Measurements from ENCODE around the gene FUCA1.

FUCA1 gene

DNA sequence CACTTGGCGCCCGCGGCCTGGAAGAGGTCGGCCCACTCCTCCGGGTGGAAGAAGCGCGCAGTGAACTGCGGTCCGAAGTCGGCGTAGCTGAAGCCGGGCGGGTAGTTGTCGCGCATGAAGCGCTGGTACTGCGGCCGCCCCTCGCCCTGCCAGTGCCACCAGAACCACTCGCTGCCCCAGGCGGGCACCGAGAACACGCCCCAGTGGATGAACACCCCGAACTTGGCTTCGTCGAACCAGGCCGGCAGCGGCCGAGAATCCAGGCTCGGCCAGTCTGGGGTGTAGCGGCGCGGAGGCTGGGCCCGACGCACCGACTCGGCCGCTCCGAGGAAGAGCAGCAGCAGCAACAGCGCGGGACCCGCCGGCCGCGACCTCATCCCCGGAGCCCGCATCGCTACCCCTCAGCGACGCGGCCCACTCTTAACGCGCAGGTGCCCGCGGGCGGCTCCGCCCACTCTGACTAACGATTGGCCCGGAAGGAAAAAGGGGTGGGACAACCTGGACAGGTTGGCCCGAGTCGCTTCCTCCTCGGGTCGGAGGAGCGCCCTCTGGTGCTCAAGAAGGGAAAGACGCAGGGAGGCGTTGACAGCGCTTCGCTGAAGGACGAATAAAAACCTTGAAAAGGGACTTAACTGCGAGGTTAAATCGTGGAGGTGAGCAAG lies at the start of gene FUCA1:
Gene FUCA1, minus strand, starts transcription at position 396 of the 662 bp plus-strand sequence. Its CDS starts 4 bp downstream, at position 392.
- H3K27me3 Mint-ChIP-seq, result no peaks in the 10 kb centered on the region

DNA sequence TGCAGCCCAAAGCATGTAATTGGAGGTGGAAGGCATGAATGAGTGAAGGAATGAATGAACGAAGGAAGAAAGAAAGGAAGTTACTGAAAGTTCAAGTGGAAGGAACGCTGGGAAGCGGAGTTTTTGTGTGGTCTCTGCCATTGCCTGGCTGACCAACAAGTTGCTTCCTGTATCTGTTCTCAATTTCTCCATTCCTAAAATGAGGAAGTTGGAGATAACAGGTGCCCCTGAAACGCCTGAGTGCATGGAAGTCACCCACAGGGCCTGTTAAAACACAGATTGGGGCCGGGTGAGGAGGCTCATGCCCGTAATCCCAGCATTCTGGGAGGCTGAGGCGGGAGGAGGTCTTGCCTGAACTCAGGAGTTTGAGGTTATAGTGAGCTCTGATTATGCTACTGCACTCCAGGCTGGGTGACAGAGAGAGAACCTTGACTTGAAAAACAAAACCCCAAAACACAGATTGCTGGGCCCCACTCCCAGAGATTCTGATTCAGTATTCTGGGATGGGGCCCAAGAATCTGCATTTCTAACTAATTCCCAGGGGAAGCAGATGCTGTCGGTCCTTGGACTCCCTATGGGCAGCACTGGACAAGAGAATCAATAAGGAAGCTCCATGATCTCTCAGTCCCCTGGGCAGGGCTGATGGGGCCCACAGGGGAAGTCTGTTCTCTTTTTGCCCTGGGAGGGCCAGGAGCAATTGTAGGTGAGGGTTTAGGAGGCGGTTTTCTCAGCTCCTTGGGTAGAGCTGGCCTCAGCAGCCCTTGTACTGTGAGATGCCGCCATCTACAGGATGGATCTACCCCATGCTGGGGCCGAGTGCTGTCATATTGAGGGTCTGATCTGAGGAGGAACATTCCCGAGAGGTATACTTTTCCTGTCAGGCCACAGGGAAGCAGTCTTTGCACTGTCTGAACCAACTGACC lies 48.4 kb upstream of the FUCA1 start:
- H3K4me1 Mint-ChIP-seq, result peaks cover 36 to 67% of the 10 kb centered on the region in 2 donors
- H3K27ac Mint-ChIP-seq, result peak overlapping the region; percentile 86
- ATAC-seq (replicated peaks), result peak; percentile 78 to 80
- H3K4me3 Mint-ChIP-seq, result peak overlapping the region; percentile 29 to 36
- peaks cover 12 to 20% of the 10 kb centered on the region in 2 donors for H3K36me3 Mint-ChIP-seq
- H3K27me3 Mint-ChIP-seq, result no peaks in the 10 kb centered on the region
- DNase-seq, result peak; percentile 73
- no peaks in the 10 kb centered on the region for H3K9me3 Mint-ChIP-seq

More for the DNA sequence above, at the start of gene FUCA1:
- Mint-ChIP-seq H3K4me3 (peak within 1 kb of the TSS; percentile 76 to 82), H3K9me3 (peaks cover 0 to 4% of the 10 kb centered on the region in 2 donors), H3K4me1 (peaks cover 20 to 29% of the 10 kb centered on the region in 2 donors), H3K27ac (peak within 1 kb of the TSS; percentile 75), H3K36me3 (peaks cover 11 to 23% of the 10 kb centered on the region in 2 donors)
- DNase-seq (peak; percentile 89), ATAC-seq (replicated peaks) (peak; percentile 94 to 98)

DNA sequence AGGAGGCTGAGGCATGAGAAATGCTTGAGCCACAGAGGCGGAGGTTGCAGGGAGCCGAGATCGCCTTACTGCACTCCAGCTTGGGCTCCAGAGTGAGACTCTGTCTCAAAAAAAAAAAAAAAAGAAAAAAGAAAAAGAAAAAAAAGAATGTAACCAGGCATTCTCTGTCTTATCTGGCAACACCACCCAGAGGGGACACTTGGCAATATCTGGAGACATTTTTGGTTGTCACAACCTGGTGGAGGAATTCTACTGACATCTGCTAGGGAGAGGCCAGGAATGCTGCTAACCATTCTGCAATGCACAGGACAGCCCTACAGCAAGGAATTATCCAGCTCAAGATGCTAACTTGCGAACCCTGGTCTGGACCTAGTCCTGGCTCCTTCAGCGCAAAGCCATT lies 47.4 kb upstream of the FUCA1 start:
- peak overlapping the region; percentile 68 for H3K27ac Mint-ChIP-seq
- ATAC-seq (replicated peaks) (no peak), DNase-seq (no peak)
- peaks cover 42 to 73% of the 10 kb centered on the region in 2 donors for H3K4me1 Mint-ChIP-seq
- H3K9me3 Mint-ChIP-seq, result no peaks in the 10 kb centered on the region
- H3K4me3 Mint-ChIP-seq, result no peak overlapping the region
- peaks cover 20 to 29% of the 10 kb centered on the region in 2 donors for H3K36me3 Mint-ChIP-seq
- H3K27me3 Mint-ChIP-seq, result no peaks in the 10 kb centered on the region

DNA sequence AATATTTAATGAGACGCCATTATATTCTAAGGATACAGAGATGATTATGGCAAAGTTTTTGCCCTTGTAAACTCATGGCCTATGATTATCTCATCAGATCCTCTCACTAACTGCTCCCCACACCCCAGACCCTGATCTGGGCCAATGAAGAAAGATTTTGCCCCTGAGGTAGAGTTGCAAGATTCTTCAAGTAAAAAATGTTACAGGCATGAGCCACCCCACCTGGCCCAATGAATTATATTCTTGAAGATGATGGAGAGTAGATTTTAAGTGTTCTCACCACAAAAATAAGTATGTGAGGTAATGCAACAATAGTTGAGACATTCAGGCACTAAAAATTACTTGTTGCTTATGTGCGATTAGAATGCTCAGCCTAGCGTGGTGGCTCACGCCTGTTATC lies 46.8 kb upstream of the FUCA1 start:
- H3K27me3 Mint-ChIP-seq, result no peaks in the 10 kb centered on the region
- H3K4me3 Mint-ChIP-seq, result no peak overlapping the region
- H3K27ac Mint-ChIP-seq, result peak overlapping the region; percentile 54
- ATAC-seq (replicated peaks), result no peak
- DNase-seq, result no peak
- peaks cover 43 to 73% of the 10 kb centered on the region in 2 donors for H3K4me1 Mint-ChIP-seq
- peaks cover 24 to 33% of the 10 kb centered on the region in 2 donors for H3K36me3 Mint-ChIP-seq
- no peaks in the 10 kb centered on the region for H3K9me3 Mint-ChIP-seq

DNA sequence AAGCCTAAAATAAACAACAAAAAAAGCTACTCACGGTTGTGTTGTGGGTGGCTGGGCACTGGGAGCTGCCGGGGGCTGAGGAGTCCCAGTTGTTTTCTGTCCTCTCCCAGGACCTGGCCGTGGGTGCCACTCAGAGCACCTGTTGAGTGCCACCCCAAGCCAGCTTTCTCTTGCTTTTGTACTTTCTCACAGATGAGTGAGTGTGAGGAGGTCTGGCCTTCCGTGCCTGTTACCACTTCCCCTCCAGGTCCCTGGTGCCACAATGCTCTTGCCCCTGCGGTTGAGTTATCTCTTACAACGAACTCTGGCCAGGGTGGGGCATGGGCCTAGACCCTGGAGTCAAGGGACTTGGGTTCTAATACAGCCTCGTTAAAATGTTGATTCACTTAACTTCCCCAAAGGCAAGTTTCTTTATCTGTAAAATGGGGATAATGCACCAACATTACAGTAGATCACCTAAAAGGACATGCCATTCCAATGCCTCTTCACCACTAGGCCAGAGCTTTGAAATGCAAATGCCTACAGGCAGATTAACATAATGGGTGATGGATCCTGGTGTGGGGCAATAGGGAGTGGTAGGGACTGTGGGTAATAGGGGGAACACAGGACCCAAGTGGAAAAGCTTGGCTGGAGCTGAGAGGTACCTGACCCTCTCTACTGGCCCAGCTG lies 45.3 kb upstream of the FUCA1 start, which contains the start of gene CNR2:
Gene CNR2, minus strand, starts transcription at position 151 of the 669 bp plus-strand sequence. CDS start 37,745 bp downstream, outside the sequence.
- Mint-ChIP-seq H3K4me1 (peaks cover 54 to 83% of the 10 kb centered on the region in 2 donors), H3K36me3 (peaks cover 37 to 48% of the 10 kb centered on the region in 2 donors), H3K4me3 (peak within 1 kb of the TSS; percentile 88 to 93), H3K27ac (peak within 1 kb of the TSS; percentile 95), H3K9me3 (no peaks in the 10 kb centered on the region), H3K27me3 (no peaks in the 10 kb centered on the region)
- DNase-seq, result peak; percentile 77
- ATAC-seq (replicated peaks), result peak; percentile 59 to 65

DNA sequence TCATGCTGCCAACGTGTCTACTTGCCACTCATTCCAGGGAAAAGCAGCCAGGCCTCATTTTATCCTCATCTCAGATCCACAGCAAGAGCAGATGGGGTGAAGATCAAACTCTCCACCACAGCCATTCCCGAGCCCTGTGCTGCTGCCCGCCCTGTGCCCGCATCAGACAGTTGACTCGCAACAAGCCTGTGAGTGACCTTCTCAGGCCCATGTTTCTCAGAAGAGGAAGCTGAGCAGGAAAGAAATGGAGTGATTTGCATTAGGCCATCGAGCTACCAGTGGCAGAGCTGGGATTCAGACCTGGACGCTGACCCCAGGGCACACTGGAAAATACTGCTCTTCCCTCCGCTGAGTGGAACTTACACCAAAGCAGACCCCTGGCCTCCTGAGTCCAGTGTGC lies 43.8 kb upstream of the FUCA1 start:
- Mint-ChIP-seq H3K4me3 (peak overlapping the region; percentile 88 to 93), H3K9me3 (no peaks in the 10 kb centered on the region), H3K27me3 (no peaks in the 10 kb centered on the region), H3K27ac (peak overlapping the region; percentile 95), H3K4me1 (peaks cover 55 to 91% of the 10 kb centered on the region in 2 donors), H3K36me3 (peaks cover 39 to 50% of the 10 kb centered on the region in 2 donors)
- no peak for ATAC-seq (replicated peaks)
- DNase-seq, result no peak

DNA sequence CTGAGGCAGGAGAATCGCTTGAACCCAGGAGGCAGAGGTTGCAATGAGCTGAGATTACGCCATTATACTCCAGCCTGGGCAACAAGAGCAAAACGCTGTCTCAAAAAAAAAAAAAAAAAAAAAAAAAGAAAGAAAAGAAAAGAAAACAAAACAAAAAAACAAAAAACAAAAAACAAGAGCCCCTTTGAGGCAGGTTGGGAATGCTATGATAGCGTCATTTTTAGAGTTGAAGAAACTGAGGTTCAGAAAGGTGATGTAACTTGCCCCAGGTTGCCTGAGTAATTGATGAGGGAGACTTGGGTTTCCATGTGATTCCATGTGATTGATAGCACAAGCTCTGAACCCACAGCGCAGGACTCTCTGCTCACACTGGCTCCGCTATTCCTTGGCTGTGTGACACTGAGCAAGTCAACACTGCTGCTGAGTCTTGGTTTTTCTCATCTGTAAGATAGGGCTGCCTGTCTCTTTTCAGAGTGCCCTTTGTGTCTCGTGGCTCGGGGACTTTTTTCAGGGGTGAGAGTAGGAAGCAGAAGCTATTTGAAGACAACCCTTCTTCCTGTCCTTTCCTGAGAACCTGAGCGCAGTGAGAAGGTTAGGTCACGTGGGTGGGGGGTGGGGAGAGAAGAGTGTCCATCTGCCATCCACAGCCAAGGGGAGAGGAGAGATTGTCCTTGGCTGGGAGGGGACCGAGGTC lies 42.6 kb upstream of the FUCA1 start:
- H3K27ac Mint-ChIP-seq, result peak overlapping the region; percentile 95
- ATAC-seq (replicated peaks) (peak; percentile 36 to 37), DNase-seq (peak; percentile 58)
- H3K36me3 Mint-ChIP-seq, result peaks cover 47 to 61% of the 10 kb centered on the region in 2 donors
- peak overlapping the region; percentile 88 to 93 for H3K4me3 Mint-ChIP-seq
- no peaks in the 10 kb centered on the region for H3K27me3 Mint-ChIP-seq
- H3K9me3 Mint-ChIP-seq, result no peaks in the 10 kb centered on the region
- peaks cover 54 to 91% of the 10 kb centered on the region in 2 donors for H3K4me1 Mint-ChIP-seq

DNA sequence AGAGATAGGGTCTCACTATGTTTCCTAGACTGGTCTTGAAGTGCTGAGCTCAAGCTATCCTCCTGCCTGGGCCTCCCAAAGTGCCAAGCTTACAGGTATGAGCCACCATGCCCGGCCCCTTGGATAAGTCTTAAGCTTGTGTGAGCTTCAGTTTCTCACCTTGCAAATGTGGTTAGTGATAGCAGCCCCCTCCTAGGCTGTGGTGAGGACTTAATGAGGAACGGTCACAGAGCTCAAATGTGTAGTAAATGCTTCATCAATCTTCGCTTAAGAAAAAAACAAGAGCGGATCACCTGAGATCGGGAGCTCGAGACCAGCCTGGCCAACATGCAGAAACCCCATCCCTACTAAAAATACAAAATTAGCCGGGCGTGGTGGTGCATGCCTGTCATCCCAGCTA lies 42.1 kb upstream of the FUCA1 start:
- ATAC-seq (replicated peaks), result peak in 1 of 2 donors; percentile 15
- Mint-ChIP-seq H3K36me3 (peaks cover 50 to 65% of the 10 kb centered on the region in 2 donors), H3K9me3 (no peaks in the 10 kb centered on the region), H3K4me3 (peak overlapping the region; percentile 88 to 93), H3K4me1 (peaks cover 56 to 91% of the 10 kb centered on the region in 2 donors), H3K27ac (peak overlapping the region; percentile 95), H3K27me3 (no peaks in the 10 kb centered on the region)
- no peak for DNase-seq

DNA sequence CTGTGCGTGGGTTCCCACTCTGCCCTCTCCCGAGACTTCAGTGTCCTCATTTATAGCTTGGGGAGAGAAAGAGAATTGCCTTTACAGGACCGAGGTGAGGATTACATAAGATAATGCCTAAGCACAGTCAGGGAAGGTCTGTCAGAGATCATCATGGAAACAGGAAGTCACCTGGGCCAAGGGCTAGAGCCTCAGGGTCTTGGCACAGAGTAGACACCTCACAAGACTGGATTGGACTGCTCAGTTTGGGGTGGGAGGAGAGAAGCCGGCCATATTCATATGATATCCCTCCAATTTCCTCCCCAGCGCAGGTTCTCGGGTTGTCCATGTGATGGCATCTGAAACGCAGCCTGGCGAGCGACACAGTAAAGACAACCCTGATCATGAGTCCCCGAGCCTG lies 41.3 kb upstream of the FUCA1 start:
- Mint-ChIP-seq H3K4me1 (peaks cover 59 to 93% of the 10 kb centered on the region in 2 donors), H3K4me3 (peak overlapping the region; percentile 88 to 93), H3K36me3 (peaks cover 54 to 69% of the 10 kb centered on the region in 2 donors), H3K27me3 (no peaks in the 10 kb centered on the region), H3K9me3 (no peaks in the 10 kb centered on the region), H3K27ac (peak overlapping the region; percentile 95)
- DNase-seq (no peak), ATAC-seq (replicated peaks) (peak; percentile 20 to 27)

DNA sequence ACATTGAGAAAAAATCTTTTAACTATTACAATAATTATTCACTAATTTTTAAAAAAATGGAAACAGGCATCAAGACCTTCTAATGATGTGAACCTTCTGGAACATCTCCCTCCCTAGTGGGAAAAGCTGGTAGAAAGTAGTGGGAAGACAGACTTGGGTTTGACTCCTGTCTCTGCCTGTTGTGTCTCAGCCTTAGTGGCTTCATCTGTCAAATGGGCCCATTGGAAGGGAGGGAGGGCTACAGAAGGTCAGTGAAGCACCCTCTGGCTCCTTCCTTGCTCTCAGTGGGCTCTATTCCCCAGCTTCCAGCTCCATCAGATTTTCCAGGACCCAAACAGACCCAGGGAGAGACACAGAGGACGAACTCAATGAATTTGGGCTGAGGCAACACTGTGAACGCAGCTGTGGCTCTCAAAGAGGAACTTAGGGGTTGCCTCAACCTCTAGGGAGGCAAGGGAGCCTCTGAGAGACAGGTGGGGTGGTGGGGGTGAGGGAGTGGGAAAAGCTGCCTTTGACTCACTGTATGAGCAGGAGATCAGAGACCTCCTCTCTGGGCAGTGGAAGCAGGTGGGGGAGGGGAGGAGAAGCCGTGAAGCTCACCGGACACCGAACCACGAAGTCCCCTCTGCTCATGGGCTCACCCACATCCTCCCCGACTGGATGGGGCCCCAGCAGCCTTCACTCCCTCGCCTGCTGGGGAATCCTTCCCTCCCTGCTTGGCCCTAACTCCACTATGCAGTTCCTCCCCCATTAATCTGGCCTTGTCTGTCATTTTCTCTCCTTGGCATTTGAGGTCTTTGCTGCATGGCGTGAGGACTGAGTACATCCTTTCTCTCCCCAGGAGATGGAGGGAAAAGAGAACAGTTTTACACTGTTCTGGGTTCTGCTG lies 40.6 kb upstream of the FUCA1 start:
- Mint-ChIP-seq H3K27ac (peak overlapping the region; percentile 95), H3K36me3 (peaks cover 60 to 73% of the 10 kb centered on the region in 2 donors), H3K4me1 (peaks cover 61 to 95% of the 10 kb centered on the region in 2 donors), H3K9me3 (no peaks in the 10 kb centered on the region), H3K4me3 (peak overlapping the region; percentile 88 to 93), H3K27me3 (no peaks in the 10 kb centered on the region)
- peak; percentile 53 to 58 for ATAC-seq (replicated peaks)
- peak; percentile 71 for DNase-seq

DNA sequence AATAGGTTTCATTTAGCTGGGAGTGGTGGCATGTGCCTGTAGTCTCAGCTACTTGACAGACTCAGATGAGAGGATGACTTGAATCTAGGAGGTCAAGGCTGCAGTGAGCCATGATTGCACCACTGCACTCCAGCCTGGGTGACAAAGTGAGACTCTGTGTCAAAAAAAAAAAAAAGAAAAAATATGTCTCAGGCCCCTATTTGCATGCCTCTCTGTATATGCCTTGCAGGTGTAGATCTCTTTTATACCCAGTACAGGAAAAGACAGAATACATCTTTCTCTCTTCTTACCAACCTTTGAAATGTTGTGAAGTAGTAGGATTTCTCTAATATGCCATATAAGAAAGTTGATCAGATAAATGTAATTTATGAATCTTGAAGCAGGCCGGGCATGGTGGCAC lies 38.6 kb upstream of the FUCA1 start:
- ATAC-seq (replicated peaks), result no peak
- peaks cover 63 to 69% of the 10 kb centered on the region in 2 donors for H3K36me3 Mint-ChIP-seq
- no peaks in the 10 kb centered on the region for H3K27me3 Mint-ChIP-seq
- peak overlapping the region; percentile 71 for H3K27ac Mint-ChIP-seq
- peaks cover 57 to 93% of the 10 kb centered on the region in 2 donors for H3K4me1 Mint-ChIP-seq
- peak overlapping the region; percentile 13 to 56 for H3K4me3 Mint-ChIP-seq
- no peaks in the 10 kb centered on the region for H3K9me3 Mint-ChIP-seq
- DNase-seq, result no peak

DNA sequence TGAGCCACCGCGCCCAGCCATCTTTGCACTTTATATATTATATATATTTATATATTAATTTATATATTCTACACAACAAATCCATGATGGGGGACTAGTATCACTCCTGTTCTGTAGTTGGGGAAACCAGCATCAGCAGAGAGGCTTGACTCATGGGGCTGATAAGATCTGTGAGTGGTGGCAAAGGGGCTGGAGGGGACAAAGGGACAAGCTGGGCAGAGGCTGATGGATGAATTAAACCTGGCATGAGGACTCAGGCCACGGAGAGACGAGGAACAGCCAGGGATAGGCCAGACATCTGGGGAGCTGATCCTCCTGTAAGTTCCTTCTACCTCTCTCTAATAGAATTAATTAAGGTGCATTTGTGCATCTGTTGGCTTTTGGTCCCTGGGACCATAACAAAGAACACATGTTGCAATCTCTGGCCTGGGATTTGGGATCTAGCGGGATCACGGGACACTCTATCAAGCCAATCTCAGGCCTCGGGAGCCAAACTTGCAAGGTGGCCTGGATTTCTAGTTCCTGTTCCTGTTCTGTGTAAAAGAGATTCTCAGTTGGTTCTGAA lies 37.5 kb upstream of the FUCA1 start:
- peak overlapping the region; percentile 90 for H3K27ac Mint-ChIP-seq
- peak overlapping the region; percentile 43 to 58 for H3K4me3 Mint-ChIP-seq

More for the DNA sequence above, 37.5 kb upstream of the FUCA1 start:
- no peaks in the 10 kb centered on the region for H3K9me3 Mint-ChIP-seq
- H3K27me3 Mint-ChIP-seq, result no peaks in the 10 kb centered on the region
- peaks cover 59 to 93% of the 10 kb centered on the region in 2 donors for H3K4me1 Mint-ChIP-seq
- H3K36me3 Mint-ChIP-seq, result peaks cover 64 to 69% of the 10 kb centered on the region in 2 donors
- ATAC-seq (replicated peaks) (no peak), DNase-seq (no peak)
